H1 (cell line): ENCODE measurements around the gene NYAP2.

Source experiments
- ATF3 ChIP-seq: IDR thresholded peaks from 2 replicates; pipeline ENCODE4 v1.6.1; 2011; ENCODE audit warnings: low read depth, mild to moderate bottlenecking, low read length; ENCODE audit not compliant: insufficient read depth
- BRCA1 ChIP-seq: IDR thresholded peaks from 2 replicates; pipeline ENCODE4 v1.6.1; 2012; ENCODE audit warnings: low read depth, low read length, improper control_type of control experiment
- CBX5 ChIP-seq: fragments of 300-800, 300-1000 bp; sonication (generic); IDR thresholded peaks from 2 replicates; pipeline ENCODE4 v1.7.1; 2016; ENCODE audit warnings: antibody characterized with exemption, low read length, low read depth
- CHD2 ChIP-seq: IDR thresholded peaks from 2 replicates; pipeline ENCODE4 v1.6.1; 2012; ENCODE audit warnings: low read length, improper control_type of control experiment
- CTCF ChIP-seq, 3 experiments: IDR thresholded peaks; 1 replicate in 2 of 3; 2 replicates in 1 of 3; pipeline versions ENCODE4 v1.5.1 to v1.6.1; 2011; ENCODE audit warnings: low read length in 3 of 3, mild to moderate bottlenecking in 3 of 3, inconsistent platforms in 2 of 3, low read depth in 1 of 3, moderate library complexity in 1 of 3; ENCODE audit not compliant: insufficient read depth in 1 of 3; ENCODE audit errors: control extremely low read depth in 1 of 3
- EP300 ChIP-seq, 2 experiments: IDR thresholded peaks; 1 replicate in 1 of 2; 2 replicates in 1 of 2; pipeline ENCODE4 v1.6.1; 2011 to 2012; ENCODE audit warnings: low read depth in 2 of 2, low read length in 2 of 2, mild to moderate bottlenecking in 2 of 2, borderline replicate concordance in 1 of 2, inconsistent platforms in 1 of 2, moderate library complexity in 1 of 2
- POLR2AphosphoS5 ChIP-seq: IDR thresholded peaks from 2 replicates; pipeline ENCODE4 v1.6.1; 2011; ENCODE audit warnings: low read depth, low read length
- RAD21 ChIP-seq, 2 experiments: IDR thresholded peaks in 1 of 2; conservative IDR thresholded peaks in 1 of 2; 2 replicates each; pipeline ENCODE4 v1.6.1; 2011; ENCODE audit warnings: low read depth in 2 of 2, low read length in 2 of 2, improper control_type of control experiment in 1 of 2, inconsistent platforms in 1 of 2, mild to moderate bottlenecking in 1 of 2, moderate library complexity in 1 of 2
- RFX5 ChIP-seq: IDR thresholded peaks from 2 replicates; pipeline ENCODE4 v1.6.1; 2011; ENCODE audit warnings: low read depth, low read length, improper control_type of control experiment, borderline replicate concordance
- TAF1 ChIP-seq: IDR thresholded peaks from 2 replicates; pipeline ENCODE4 v1.6.1; 2011; ENCODE audit warnings: mild to moderate bottlenecking, low read depth, low read length
- TEAD4 ChIP-seq: IDR thresholded peaks from 2 replicates; pipeline ENCODE4 v1.6.1; 2012; ENCODE audit warnings: low read depth, low read length, inconsistent platforms, mixed read lengths
- YY1 ChIP-seq: IDR thresholded peaks from 2 replicates; pipeline ENCODE4 v1.6.1; 2011; ENCODE audit warnings: low read depth, mild to moderate bottlenecking, low read length
- ZNF274 ChIP-seq: IDR thresholded peaks from 2 replicates; pipeline ENCODE4 v1.7.0; 2012; ENCODE audit warnings: low read length, borderline replicate concordance; ENCODE audit errors: extremely low read depth

DNA sequence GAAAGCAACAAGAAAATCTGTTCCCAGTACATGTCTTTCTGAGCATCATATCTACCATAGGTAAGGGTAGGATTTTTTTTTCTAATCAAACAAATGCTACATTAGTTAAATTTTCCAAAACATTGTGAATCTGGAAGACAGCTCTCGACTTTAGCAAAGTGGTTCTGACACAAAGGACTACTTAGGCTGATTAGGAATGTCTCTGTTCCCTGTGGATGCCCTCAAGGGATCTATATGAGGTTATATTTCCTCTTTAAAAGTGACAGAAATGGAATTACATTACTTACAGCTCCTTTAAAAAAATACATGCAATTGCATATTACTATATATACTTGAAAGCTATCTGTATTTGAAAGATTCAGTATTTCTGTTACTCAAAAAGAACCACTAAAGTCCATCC, 15.4 kb downstream of the NYAP2 start:
- TF ChIP-seq TEAD4 = no peak
- no peak for TF ChIP-seq CTCF (IDR thresholded peaks at IDR 0.05; ENCODE audit: control extremely low read depth in 1 of 3, insufficient read depth in 1 of 3, low read depth in 1 of 3, low read length in 3 of 3)
- TF ChIP-seq EP300 (IDR thresholded peaks at IDR 0.05; ENCODE audit: borderline replicate concordance in 1 of 2, low read depth in 2 of 2, low read length in 2 of 2) = no peak
- no peak for TF ChIP-seq RAD21 (IDR thresholded peaks at IDR 0.05 in 1 of 2, conservative IDR thresholded peaks at IDR 0.05 in 1 of 2; ENCODE audit: low read depth in 2 of 2, low read length in 2 of 2)
- TF ChIP-seq CHD2 = no peak
- TF ChIP-seq POLR2AphosphoS5 = no peak
- TF ChIP-seq TAF1 = no peak
- TF ChIP-seq BRCA1 = no peak
- TF ChIP-seq CBX5 = no peak
- no peak for TF ChIP-seq ZNF274
- TF ChIP-seq YY1 = no peak
- no peak for TF ChIP-seq RFX5
- TF ChIP-seq ATF3 = no peak
